ENCODE measurements around the gene USP34.

- TF ChIP-seq CTCF (IDR thresholded peaks at IDR 0.05; ENCODE audit: insufficient read depth, low read length) (no peak), POLR2AphosphoS5 (IDR thresholded peaks at IDR 0.05; ENCODE audit: low read depth) (no peak), GABPA (IDR thresholded peaks at IDR 0.05; ENCODE audit: low read depth) (no peak), REST (IDR thresholded peaks at IDR 0.05; ENCODE audit: insufficient replicate concordance, low read depth) (no peak)
Observed at GRCh38 chr2:61295981-61296380, 174.9 kb downstream of the USP34 start.
